Progenitor cell of endocrine pancreas (in vitro differentiated cells): ENCODE results near the gene POU3F2. TPM values are rescaled to one million over a fixed set of nuclear protein-coding genes. Genes with fewer than 3 reads are reported as not detected.

Experiments
- DNase-seq: peaks from one replicate; pipeline ENCODE4 v3.0.0; 2021; ENCODE audit warnings: low spot score; ENCODE audit not compliant: unreplicated experiment
- H3K27ac Mint-ChIP-seq: 2 replicates; pipeline ENCODE4 v1.8.0; 2021; ENCODE audit warnings: mild to moderate bottlenecking, moderate library complexity, mixed read lengths
- H3K27me3 Mint-ChIP-seq: 2 replicates; pipeline ENCODE4 v1.8.0; 2021; ENCODE audit warnings: mixed read lengths
- H3K36me3 Mint-ChIP-seq: 2 replicates; pipeline ENCODE4 v1.8.0; 2022; ENCODE audit warnings: mixed read lengths; ENCODE audit not compliant: insufficient read depth
- H3K4me1 Mint-ChIP-seq: 2 replicates; pipeline ENCODE4 v1.8.0; 2021; ENCODE audit warnings: low read depth, mixed read lengths
- H3K4me3 Mint-ChIP-seq: 2 replicates; pipeline ENCODE4 v1.8.0; 2021; ENCODE audit warnings: low read depth, mild to moderate bottlenecking, moderate library complexity, mixed read lengths
- H3K9me3 Mint-ChIP-seq: 2 replicates; pipeline ENCODE4 v1.8.0; 2021; ENCODE audit warnings: low read depth, mixed read lengths
- CTCF ChIP-seq: fragments of 200-600 bp; sonication (generic); IDR thresholded peaks from one replicate; pipeline ENCODE4 v1.5.0; 2021; ENCODE audit warnings: antibody characterized with exemption, mild to moderate bottlenecking; ENCODE audit not compliant: unreplicated experiment
- total RNA-seq: library from RNA; stranded (reverse); gene quantifications from 2 replicates; pipeline ENCODE4 v1.2.1, GENCODE V29; 2021

Gene POU3F2
- total RNA-seq, 1 donor from 2014 or later, result 1.4 TPM

- H3K4me1 Mint-ChIP-seq, result peaks cover 34% of the 10 kb centered on the region
- DNase-seq, result no peak
- no peak for TF ChIP-seq CTCF
- peak overlapping the region; percentile 53 for H3K27ac Mint-ChIP-seq
- H3K9me3 Mint-ChIP-seq, result no peaks in the 10 kb centered on the region
- peaks cover 82% of the 10 kb centered on the region for H3K27me3 Mint-ChIP-seq
- H3K36me3 Mint-ChIP-seq, result no peaks in the 10 kb centered on the region
- peak overlapping the region; percentile 65 for H3K4me3 Mint-ChIP-seq
These were observed 1.9 kb downstream of the POU3F2 start for GRCh38 chr6:98836025-98836961.

GRCh38 chr6:98836962-98837944 lies 2.9 kb downstream of the POU3F2 start:
- peaks cover 30% of the 10 kb centered on the region for H3K4me1 Mint-ChIP-seq
- no peaks in the 10 kb centered on the region for H3K36me3 Mint-ChIP-seq
- DNase-seq, result no peak
- peak overlapping the region; percentile 1 for H3K27ac Mint-ChIP-seq
- peaks cover 83% of the 10 kb centered on the region for H3K27me3 Mint-ChIP-seq
- H3K9me3 Mint-ChIP-seq, result no peaks in the 10 kb centered on the region
- no peak for TF ChIP-seq CTCF
- peak overlapping the region; percentile 35 for H3K4me3 Mint-ChIP-seq

GRCh38 chr6:98838032-98838431 lies 3.7 kb downstream of the POU3F2 start:
- H3K27me3 Mint-ChIP-seq, result peaks cover 84% of the 10 kb centered on the region
- no peaks in the 10 kb centered on the region for H3K36me3 Mint-ChIP-seq
- no peak for TF ChIP-seq CTCF
- no peak for DNase-seq
- H3K9me3 Mint-ChIP-seq, result no peaks in the 10 kb centered on the region
- no peak overlapping the region for H3K27ac Mint-ChIP-seq
- peaks cover 27% of the 10 kb centered on the region for H3K4me1 Mint-ChIP-seq
- H3K4me3 Mint-ChIP-seq, result no peak overlapping the region

- Mint-ChIP-seq H3K4me3 (no peak overlapping the region), H3K4me1 (peaks cover 21% of the 10 kb centered on the region), H3K27ac (no peak overlapping the region), H3K27me3 (peaks cover 84% of the 10 kb centered on the region), H3K9me3 (no peaks in the 10 kb centered on the region), H3K36me3 (no peaks in the 10 kb centered on the region)
- no peak for TF ChIP-seq CTCF
- no peak for DNase-seq
These were observed 4.6 kb downstream of the POU3F2 start for GRCh38 chr6:98838975-98839374.

GRCh38 chr6:98839781-98840361 lies 5.5 kb downstream of the POU3F2 start:
- Mint-ChIP-seq H3K27ac (no peak overlapping the region), H3K27me3 (peaks cover 87% of the 10 kb centered on the region), H3K9me3 (no peaks in the 10 kb centered on the region), H3K36me3 (no peaks in the 10 kb centered on the region), H3K4me3 (no peak overlapping the region), H3K4me1 (peaks cover 27% of the 10 kb centered on the region)
- no peak for DNase-seq
- peak; percentile 68 for TF ChIP-seq CTCF
